PC-3 (cell line): ENCODE data around the gene FCN2. TPM values are rescaled to one million over a fixed set of nuclear protein-coding genes. Genes with fewer than 3 reads are reported as not detected.

Experiments used
- ATAC-seq: fragments of 200-7000 bp; cut with Tn5 transposase; 2 replicates; pipeline ENCODE4 v1.9.1; 2020; ENCODE audit warnings: mild to moderate bottlenecking, moderate library complexity
- BruUV-seq: library from RNA; stranded (reverse); fragments of 400-500 nt; replicated peaks from 2 replicates; lab custom pipeline; 2021; lab: Mats Ljungman, UMichigan
- CTCF ChIA-PET: fragments of 300-600 bp; sonication (Branson Sonifier 250); formaldehyde crosslinking; loops from one replicate; lab custom pipeline; 2022; ENCODE audit warnings: antibody characterized with exemption; lab: Charles Lee
- POLR2A ChIA-PET: fragments of 300-600 bp; sonication (Branson Sonifier 250); formaldehyde crosslinking; loops from one replicate; lab custom pipeline; 2022; ENCODE audit warnings: antibody characterized with exemption; ENCODE audit not compliant: unreplicated experiment; lab: Charles Lee
- DNase-seq: peaks from one replicate; pipeline ENCODE4 v3.0.0-alpha.2; 2015
- H2AFZ ChIP-seq: fragments of 300-600 bp; sonication (generic); 2 replicates; pipeline ENCODE4 v1.6.0; 2016; ENCODE audit warnings: antibody characterized with exemption, low read length
- H3F3A ChIP-seq: fragments of 300-600 bp; sonication (generic); one replicate; pipeline ENCODE4 v1.6.0; 2017; ENCODE audit warnings: antibody characterized with exemption, low read length, control low read depth, mild to moderate bottlenecking; ENCODE audit not compliant: unreplicated experiment
- H3K27ac ChIP-seq: fragments of 300-600 bp; sonication (generic); 2 replicates; pipeline ENCODE4 v1.5.1; 2016; ENCODE audit warnings: mild to moderate bottlenecking, low read length
- H3K27me3 ChIP-seq: fragments of 300-600 bp; sonication (generic); 2 replicates; pipeline ENCODE4 v1.6.1; 2016; ENCODE audit warnings: low read length, mixed read lengths
- H3K36me3 ChIP-seq: fragments of 300-600 bp; sonication (generic); 2 replicates; pipeline ENCODE4 v1.6.1; 2016; ENCODE audit warnings: low read depth, mixed run types, low read length, mixed read lengths
- H3K4me1 ChIP-seq: fragments of 300-600 bp; sonication (generic); 2 replicates; pipeline ENCODE4 v1.5.1; 2016; ENCODE audit warnings: low read length; ENCODE audit not compliant: insufficient read depth
- H3K4me2 ChIP-seq: fragments of 300-600 bp; sonication (generic); 2 replicates; pipeline ENCODE4 v1.6.0; 2016; ENCODE audit warnings: low read length
- H3K4me3 ChIP-seq: fragments of 300-600 bp; sonication (generic); 2 replicates; pipeline ENCODE4 v1.5.1; 2016; ENCODE audit warnings: mild to moderate bottlenecking, low read length, mixed read lengths
- H3K79me2 ChIP-seq: fragments of 300-600 bp; sonication (generic); 2 replicates; pipeline ENCODE4 v1.6.1; 2017; ENCODE audit warnings: low read length, mixed read lengths
- H3K9ac ChIP-seq: fragments of 300-600 bp; sonication (generic); 2 replicates; pipeline ENCODE4 v1.6.0; 2016; ENCODE audit warnings: mild to moderate bottlenecking, low read length
- H3K9me2 ChIP-seq: fragments of 300-600 bp; sonication (generic); replicated peaks from 2 replicates; pipeline ENCODE4 v1.6.1; 2016; ENCODE audit warnings: mixed run types, low read length, mixed read lengths
- H3K9me3 ChIP-seq: fragments of 300-600 bp; sonication (generic); 2 replicates; pipeline ENCODE4 v1.6.1; 2016; ENCODE audit warnings: low read length, mixed read lengths
- H4K20me1 ChIP-seq: fragments of 300-600 bp; sonication (generic); 2 replicates; pipeline ENCODE4 v1.6.1; 2016; ENCODE audit warnings: low read length, mixed read lengths
- EZH2 ChIP-seq: fragments of 300-600 bp; sonication (generic); IDR thresholded peaks from one replicate; pipeline ENCODE4 v1.6.1; 2017; ENCODE audit warnings: antibody characterized with exemption, mild to moderate bottlenecking, low read length; ENCODE audit not compliant: unreplicated experiment
- EZH2phosphoT487 ChIP-seq: fragments of 300-600 bp; sonication (generic); IDR thresholded peaks from 2 replicates; pipeline ENCODE4 v1.6.1; 2018; ENCODE audit warnings: mild to moderate bottlenecking, antibody characterized with exemption, low read length, borderline replicate concordance
- intact Hi-C: fragments of 100-400 bp; cut with micrococcal nuclease; formaldehyde crosslinking; loops from 2 replicates; pipeline ENCODE4 v1.9.0; 2023
- total RNA-seq: library from RNA; depleted of rRNA; stranded (reverse); fragments of >200 nt; gene quantifications from 2 replicates; pipeline ENCODE4 v1.2.3, GENCODE V29; 2014
- TF ChIP-seq, protein P1 (sequence below): fragments of 300-600 bp; sonication (generic); conservative IDR thresholded peaks from 2 replicates; pipeline ENCODE4 v1.5.1; 2017; ENCODE audit warnings: antibody characterized with exemption, low read depth, mild to moderate bottlenecking, low read length

The FCN2 gene
- total RNA-seq, 1 experiment from 2014 or later: not detected

DNA sequence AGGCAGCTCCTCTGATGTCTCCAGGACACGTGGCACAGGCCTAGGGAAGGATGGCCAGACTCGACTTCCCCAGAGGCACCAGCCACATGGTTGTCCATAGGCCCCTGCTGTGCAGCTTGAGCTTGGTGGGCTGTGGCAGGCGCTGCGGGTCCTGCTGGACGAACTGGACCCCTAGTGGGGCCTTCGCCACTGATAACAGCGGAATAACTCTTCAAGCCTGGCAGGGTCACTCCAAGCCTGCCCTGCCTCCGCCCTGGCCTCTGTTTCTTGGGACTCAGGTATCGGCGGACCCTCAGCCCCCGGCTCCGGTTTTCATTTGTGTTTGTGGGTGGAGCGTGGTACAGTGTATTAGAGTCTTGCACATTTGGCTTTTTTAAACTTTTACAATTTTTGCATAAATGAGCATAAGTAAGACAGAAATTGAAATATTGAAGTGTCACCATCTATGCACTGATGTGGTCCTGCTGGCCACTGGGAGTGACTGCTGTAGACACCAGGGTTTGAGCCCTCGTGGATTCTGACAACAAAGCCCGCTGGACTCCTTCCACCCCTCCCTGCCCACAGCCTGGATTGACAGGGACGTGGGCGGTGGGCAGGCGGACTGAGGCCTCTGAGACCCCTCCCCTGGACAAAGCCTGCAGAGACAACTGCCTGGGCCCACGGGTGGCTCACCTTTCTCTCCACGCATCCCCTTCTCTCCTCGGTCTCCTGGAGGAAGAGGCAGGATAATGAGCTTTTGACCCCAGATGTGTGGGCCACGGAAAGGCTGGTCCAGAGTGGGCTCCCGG, 33.3 kb downstream of the FCN2 start:
- no peak overlapping the region for H3K4me3 ChIP-seq
- POLR2A ChIA-PET: no interaction called here
- CTCF ChIA-PET: no interaction called here
- DNase-seq (no peak), ATAC-seq (no peak)
- no peaks in the 10 kb centered on the region for H3K36me3 ChIP-seq
- H2AFZ ChIP-seq: no peak overlapping the region
- no peak for TF ChIP-seq EZH2phosphoT487
- no peak for TF ChIP-seq EZH2
- TF ChIP-seq, protein P1, sequence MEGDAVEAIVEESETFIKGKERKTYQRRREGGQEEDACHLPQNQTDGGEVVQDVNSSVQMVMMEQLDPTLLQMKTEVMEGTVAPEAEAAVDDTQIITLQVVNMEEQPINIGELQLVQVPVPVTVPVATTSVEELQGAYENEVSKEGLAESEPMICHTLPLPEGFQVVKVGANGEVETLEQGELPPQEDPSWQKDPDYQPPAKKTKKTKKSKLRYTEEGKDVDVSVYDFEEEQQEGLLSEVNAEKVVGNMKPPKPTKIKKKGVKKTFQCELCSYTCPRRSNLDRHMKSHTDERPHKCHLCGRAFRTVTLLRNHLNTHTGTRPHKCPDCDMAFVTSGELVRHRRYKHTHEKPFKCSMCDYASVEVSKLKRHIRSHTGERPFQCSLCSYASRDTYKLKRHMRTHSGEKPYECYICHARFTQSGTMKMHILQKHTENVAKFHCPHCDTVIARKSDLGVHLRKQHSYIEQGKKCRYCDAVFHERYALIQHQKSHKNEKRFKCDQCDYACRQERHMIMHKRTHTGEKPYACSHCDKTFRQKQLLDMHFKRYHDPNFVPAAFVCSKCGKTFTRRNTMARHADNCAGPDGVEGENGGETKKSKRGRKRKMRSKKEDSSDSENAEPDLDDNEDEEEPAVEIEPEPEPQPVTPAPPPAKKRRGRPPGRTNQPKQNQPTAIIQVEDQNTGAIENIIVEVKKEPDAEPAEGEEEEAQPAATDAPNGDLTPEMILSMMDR: no peak
- H3K27ac ChIP-seq: no peak overlapping the region
- H3K9me3 ChIP-seq: no peaks in the 10 kb centered on the region
- H3K4me1 ChIP-seq: no peaks in the 10 kb centered on the region
- H3K79me2 ChIP-seq: no peaks in the 10 kb centered on the region
- intact Hi-C loops: no loop called here
- H3K9ac ChIP-seq: no peak overlapping the region
- no peaks in the 10 kb centered on the region for H3K9me2 ChIP-seq
- peaks cover 15% of the 10 kb centered on the region for H3K27me3 ChIP-seq
- H3K4me2 ChIP-seq: no peak overlapping the region
- no peaks in the 10 kb centered on the region for H3F3A ChIP-seq
- H4K20me1 ChIP-seq: no peaks in the 10 kb centered on the region
- no TSS peak for BruUV-seq

DNA sequence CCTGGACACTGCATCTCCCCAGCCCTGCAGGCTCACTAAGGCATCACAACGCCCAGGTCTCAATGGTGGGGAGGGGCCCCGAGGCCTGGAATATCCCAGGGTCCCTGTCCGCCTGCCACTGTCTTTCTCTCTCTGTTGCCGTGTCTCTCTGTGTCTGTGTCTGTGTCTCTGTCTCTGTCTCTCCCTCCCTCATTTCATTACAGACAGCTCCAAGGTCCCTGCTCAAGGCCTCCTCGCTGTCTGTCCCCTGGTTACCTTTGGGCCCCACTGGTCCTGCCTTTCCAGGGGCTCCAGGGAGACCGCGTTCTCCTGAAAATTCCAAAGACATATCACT, 33.9 kb downstream of the FCN2 start:
- intact Hi-C loops: no loop called here
- Histone ChIP-seq H3K36me3 (no peaks in the 10 kb centered on the region), H2AFZ (no peak overlapping the region), H3K27me3 (peaks cover 15% of the 10 kb centered on the region), H3K4me3 (no peak overlapping the region), H3K9me2 (no peaks in the 10 kb centered on the region), H3F3A (no peaks in the 10 kb centered on the region), H3K79me2 (no peaks in the 10 kb centered on the region), H3K27ac (no peak overlapping the region), H3K4me1 (no peaks in the 10 kb centered on the region), H3K9me3 (no peaks in the 10 kb centered on the region), H3K4me2 (no peak overlapping the region), H4K20me1 (no peaks in the 10 kb centered on the region), H3K9ac (no peak overlapping the region)
- POLR2A ChIA-PET: no interaction called here
- CTCF ChIA-PET: no interaction called here
- ATAC-seq (no peak), DNase-seq (no peak)
- TF ChIP-seq EZH2phosphoT487 (no peak), EZH2 (no peak)
- TF ChIP-seq, protein P1: no peak
- no TSS peak for BruUV-seq

DNA sequence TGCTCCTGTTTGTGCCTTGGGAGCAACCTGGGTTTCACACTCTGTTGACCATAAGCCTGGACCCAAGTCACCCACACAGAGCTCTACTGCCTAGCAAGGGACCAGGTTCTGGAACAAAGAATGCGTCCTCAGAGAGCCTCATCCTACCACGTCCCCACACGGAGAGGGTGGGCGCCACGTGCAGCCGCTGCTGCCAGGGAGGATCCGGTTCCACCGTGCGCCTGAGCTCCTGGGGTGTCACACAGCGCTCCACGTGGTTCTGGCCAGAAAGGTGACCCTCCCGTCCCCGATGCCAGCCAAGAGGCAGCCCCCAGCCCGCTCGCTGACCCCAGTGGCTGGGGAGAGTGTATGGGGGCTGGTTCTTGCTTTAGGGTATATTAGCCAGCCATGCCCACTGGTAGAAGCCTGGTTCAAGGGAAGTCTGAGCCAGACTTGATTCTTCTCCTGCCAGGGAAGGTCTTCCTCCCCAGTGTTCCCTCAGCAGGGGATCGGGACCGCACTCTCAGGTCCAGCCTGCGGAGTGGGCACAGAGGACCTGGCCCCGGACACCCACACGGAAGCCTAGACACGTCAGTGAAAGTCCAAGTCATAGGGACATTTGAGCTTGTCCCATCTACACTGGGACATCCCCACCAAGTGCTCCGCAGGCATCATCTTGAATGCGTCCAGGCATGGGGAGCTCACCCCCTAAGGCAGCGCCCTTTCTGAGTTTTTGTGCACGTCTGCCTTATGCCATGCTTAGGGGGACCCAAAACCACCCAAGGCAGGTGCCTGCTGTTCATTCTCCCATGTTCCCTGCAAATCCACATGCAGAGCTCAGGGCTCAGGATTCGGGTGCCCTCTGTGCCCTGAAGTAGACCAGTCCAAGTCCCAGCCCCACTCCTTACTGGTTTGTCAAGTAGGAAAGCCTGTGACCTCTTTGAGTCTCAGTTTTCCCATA, 34.7 kb downstream of the FCN2 start:
- TF ChIP-seq, protein P1: no peak
- H3K27me3 ChIP-seq: peaks cover 15% of the 10 kb centered on the region
- H2AFZ ChIP-seq: no peak overlapping the region
- H3K27ac ChIP-seq: no peak overlapping the region
- BruUV-seq: no TSS peak
- no peak overlapping the region for H3K4me3 ChIP-seq
- no peaks in the 10 kb centered on the region for H3K9me3 ChIP-seq
- no peaks in the 10 kb centered on the region for H3K4me1 ChIP-seq
- no peaks in the 10 kb centered on the region for H3K36me3 ChIP-seq
- no peaks in the 10 kb centered on the region for H3F3A ChIP-seq
- H3K79me2 ChIP-seq: no peaks in the 10 kb centered on the region
- intact Hi-C loops: no loop called here
- no peak overlapping the region for H3K4me2 ChIP-seq
- H4K20me1 ChIP-seq: no peaks in the 10 kb centered on the region
- no peak for DNase-seq
- H3K9me2 ChIP-seq: no peaks in the 10 kb centered on the region
- ChIA-PET POLR2A (no interaction called here), CTCF (no interaction called here)
- H3K9ac ChIP-seq: no peak overlapping the region
- ATAC-seq: no peak
